ENCODE measurements around the gene RAPGEF4.

The RAPGEF4 gene

GRCh38 chr2:173095356-173095755 is 359.7 kb downstream of the RAPGEF4 start:
- TF ChIP-seq, protein P1, sequence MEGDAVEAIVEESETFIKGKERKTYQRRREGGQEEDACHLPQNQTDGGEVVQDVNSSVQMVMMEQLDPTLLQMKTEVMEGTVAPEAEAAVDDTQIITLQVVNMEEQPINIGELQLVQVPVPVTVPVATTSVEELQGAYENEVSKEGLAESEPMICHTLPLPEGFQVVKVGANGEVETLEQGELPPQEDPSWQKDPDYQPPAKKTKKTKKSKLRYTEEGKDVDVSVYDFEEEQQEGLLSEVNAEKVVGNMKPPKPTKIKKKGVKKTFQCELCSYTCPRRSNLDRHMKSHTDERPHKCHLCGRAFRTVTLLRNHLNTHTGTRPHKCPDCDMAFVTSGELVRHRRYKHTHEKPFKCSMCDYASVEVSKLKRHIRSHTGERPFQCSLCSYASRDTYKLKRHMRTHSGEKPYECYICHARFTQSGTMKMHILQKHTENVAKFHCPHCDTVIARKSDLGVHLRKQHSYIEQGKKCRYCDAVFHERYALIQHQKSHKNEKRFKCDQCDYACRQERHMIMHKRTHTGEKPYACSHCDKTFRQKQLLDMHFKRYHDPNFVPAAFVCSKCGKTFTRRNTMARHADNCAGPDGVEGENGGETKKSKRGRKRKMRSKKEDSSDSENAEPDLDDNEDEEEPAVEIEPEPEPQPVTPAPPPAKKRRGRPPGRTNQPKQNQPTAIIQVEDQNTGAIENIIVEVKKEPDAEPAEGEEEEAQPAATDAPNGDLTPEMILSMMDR (IDR thresholded peaks at IDR 0.05; ENCODE audit: low read depth, low read length, missing control alignments): no peak
- no peak overlapping the region for H3K4me3 ChIP-seq (replicated peaks; ENCODE audit: low read depth, low read length)
- DNase-seq (ENCODE audit: extremely low read depth, low read depth): no peak

DNA sequence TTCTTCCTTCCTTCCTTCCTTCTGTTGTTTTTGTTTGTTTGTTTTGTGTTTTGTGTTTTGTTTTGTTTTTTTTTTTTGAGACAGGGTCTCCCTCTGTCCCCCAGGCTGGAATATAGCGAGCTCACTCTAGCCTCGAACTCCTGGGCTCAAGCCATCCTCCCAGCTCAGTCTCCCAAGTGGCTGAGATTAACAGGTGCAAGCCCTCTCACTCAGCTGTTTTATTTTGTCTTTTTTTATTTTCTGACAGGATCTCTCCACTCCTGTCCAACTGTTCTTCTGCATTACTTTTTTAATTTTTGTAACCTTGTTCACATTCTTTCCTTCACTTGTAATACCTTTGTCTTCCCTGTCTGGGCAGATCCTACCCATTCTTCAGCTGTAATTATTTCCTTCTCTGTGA is 363.6 kb downstream of the RAPGEF4 start:
- TF ChIP-seq, protein P1 (IDR thresholded peaks at IDR 0.05; ENCODE audit: low read depth, low read length, missing control alignments): no peak
- no peak overlapping the region for H3K4me3 ChIP-seq (replicated peaks; ENCODE audit: low read depth, low read length)
- no peak for DNase-seq (ENCODE audit: extremely low read depth, low read depth)

DNA sequence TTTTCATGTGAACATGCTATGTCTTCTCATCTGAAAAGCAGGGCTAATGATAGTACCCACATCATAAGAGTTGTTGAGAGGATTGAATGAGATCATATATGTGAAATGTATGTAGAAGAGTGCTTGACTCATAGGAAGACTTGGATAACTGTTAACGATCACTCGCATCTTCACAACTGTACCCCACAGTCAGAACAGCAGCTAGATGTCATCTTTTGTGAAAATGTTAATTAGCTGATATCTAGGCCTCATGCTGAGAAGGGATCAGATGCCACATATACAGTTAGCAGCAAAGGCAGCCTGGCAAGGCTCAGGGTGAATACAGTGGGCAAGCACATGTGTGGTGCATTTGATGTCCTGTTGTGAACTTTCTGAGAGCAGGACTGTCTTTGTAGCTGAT is 364.2 kb downstream of the RAPGEF4 start:
- no peak for DNase-seq (ENCODE audit: extremely low read depth, low read depth)
- H3K4me3 ChIP-seq (replicated peaks; ENCODE audit: low read depth, low read length): no peak overlapping the region
- TF ChIP-seq, protein P1 (IDR thresholded peaks at IDR 0.05; ENCODE audit: low read depth, low read length, missing control alignments): no peak

DNA sequence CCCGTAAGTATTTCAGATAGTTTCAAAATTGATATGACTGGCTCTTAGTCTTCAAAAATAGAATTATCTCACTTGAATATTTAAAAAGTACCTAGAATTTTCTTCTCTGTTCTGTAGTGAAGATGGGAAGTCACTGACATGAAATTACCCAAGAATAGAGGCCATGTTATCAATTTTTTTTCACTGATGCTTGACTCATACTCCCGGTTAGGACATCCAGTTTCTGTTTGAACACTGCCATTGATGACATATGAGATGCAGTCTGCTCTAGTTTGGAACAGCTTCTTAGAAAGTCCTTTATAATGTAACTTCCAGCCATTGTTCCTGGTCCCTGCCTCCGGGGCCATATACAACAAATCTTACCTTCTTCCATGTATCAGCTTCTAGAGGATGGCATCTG is 366.0 kb downstream of the RAPGEF4 start:
- TF ChIP-seq, protein P1 (IDR thresholded peaks at IDR 0.05; ENCODE audit: low read depth, low read length, missing control alignments): no peak
- DNase-seq (ENCODE audit: extremely low read depth, low read depth): no peak
- H3K4me3 ChIP-seq (replicated peaks; ENCODE audit: low read depth, low read length): no peak overlapping the region

Measured in HFF-Myc (cell line).